Measurements from ENCODE around the gene PRDX5. TPM values are rescaled to one million over a fixed set of nuclear protein-coding genes. Genes with fewer than 3 reads are reported as not detected.

The PRDX5 gene
- total RNA-seq, 4 donors from 2014 or later = 179 to 260 (median 181) TPM

DNA sequence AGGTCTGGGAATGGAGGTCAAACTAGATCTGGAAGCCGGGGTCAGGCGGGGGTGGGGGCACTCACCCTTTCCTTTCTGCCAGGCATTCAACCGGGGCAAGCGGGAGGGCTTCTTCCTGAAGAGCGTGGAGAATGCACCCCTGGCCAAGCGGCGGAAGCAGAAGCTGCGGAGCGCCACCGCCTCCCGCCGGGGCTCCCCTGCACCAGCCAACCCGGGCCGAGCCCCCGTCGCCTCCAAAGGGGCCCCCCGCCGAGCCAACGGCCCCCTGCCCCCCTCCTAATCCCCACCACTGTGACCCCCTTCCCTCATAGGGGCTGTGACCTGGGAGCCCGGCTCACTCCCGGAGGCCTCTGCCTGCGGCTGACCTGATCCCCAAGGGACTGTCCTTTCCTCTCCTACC, 53.3 kb downstream of the PRDX5 start:
- Histone ChIP-seq H3K27ac (no peak overlapping the region), H3K9me3 (no peaks in the 10 kb centered on the region), H3K36me3 (peaks cover 0 to 56% of the 10 kb centered on the region in 2 donors), H3K27me3 (no peaks in the 10 kb centered on the region), H3K4me3 (no peak overlapping the region), H3K4me1 (no peaks in the 10 kb centered on the region)
- ATAC-seq = no peak
- TF ChIP-seq, protein P1, sequence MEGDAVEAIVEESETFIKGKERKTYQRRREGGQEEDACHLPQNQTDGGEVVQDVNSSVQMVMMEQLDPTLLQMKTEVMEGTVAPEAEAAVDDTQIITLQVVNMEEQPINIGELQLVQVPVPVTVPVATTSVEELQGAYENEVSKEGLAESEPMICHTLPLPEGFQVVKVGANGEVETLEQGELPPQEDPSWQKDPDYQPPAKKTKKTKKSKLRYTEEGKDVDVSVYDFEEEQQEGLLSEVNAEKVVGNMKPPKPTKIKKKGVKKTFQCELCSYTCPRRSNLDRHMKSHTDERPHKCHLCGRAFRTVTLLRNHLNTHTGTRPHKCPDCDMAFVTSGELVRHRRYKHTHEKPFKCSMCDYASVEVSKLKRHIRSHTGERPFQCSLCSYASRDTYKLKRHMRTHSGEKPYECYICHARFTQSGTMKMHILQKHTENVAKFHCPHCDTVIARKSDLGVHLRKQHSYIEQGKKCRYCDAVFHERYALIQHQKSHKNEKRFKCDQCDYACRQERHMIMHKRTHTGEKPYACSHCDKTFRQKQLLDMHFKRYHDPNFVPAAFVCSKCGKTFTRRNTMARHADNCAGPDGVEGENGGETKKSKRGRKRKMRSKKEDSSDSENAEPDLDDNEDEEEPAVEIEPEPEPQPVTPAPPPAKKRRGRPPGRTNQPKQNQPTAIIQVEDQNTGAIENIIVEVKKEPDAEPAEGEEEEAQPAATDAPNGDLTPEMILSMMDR (IDR thresholded peaks at IDR 0.05) = no peak
- no peak for TF ChIP-seq POLR2A (IDR thresholded peaks at IDR 0.05)
- TF ChIP-seq EP300 (IDR thresholded peaks at IDR 0.05) = no peak
- TF ChIP-seq POLR2AphosphoS5 (IDR thresholded peaks at IDR 0.05) = no peak
- WGBS, 2 donors (ENCODE audit: low coverage in 1 of 2) = 80% methylated on average over 2 to 3 of the region's 22 CpGs

Small RNA genes lying within 50 kb of the gene (small RNA-seq; reads per million reads assigned to genes)
- gene MIR1237 (0 to 0.64 (median 0.17) reads per million in 4 donors), gene MIR7155 (0 to 1.2 (median 0.87) reads per million in 4 donors), gene RF00019 (0 reads per million in 4 donors)

Other genes with a start within 250 kb of the PRDX5 start
- 10 to 100 TPM; 26.9 to 56.2 (median 30.4) TPM for gene MACROD1, start 152.0 kb upstream of the PRDX5 start, total RNA-seq
- 100 to 1,000 TPM in 1 of 4 donors, 10 to 100 TPM in 3; 88.6 to 134 (median 94.0) TPM for gene STIP1, start 131.9 kb upstream of the PRDX5 start, total RNA-seq
- 10 to 100 TPM; 14.5 to 28.5 (median 17.0) TPM for gene FERMT3, start 111.4 kb upstream of the PRDX5 start, total RNA-seq
- gene TRPT1, start 91.9 kb upstream of the PRDX5 start, total RNA-seq = 10 to 100 TPM; 41.4 to 59.9 (median 50.3) TPM
- 10 to 100 TPM; 36.8 to 53.7 (median 45.8) TPM for gene NUDT22, start 91.8 kb upstream of the PRDX5 start, total RNA-seq
- gene DNAJC4, start 87.6 kb upstream of the PRDX5 start, total RNA-seq = 10 to 100 TPM in 3 of 4 donors, 1 to 10 TPM in 1; 7.1 to 33.5 (median 28.9) TPM
- gene VEGFB, start 83.5 kb upstream of the PRDX5 start, total RNA-seq = 100 to 1,000 TPM in 2 of 4 donors, 10 to 100 TPM in 2; 49.9 to 152 (median 88.6) TPM
- 10 to 100 TPM; 45.5 to 78.3 (median 58.4) TPM for gene FKBP2, start 77.0 kb upstream of the PRDX5 start, total RNA-seq
- gene PPP1R14B, start 71.2 kb upstream of the PRDX5 start, total RNA-seq = 100 to 1,000 TPM in 1 of 4 donors, 10 to 100 TPM in 3; 37.2 to 123 (median 70.9) TPM
- 10 to 100 TPM; 16.2 to 33.2 (median 25.1) TPM for gene PLCB3, start 66.6 kb upstream of the PRDX5 start, total RNA-seq
- 100 to 1,000 TPM in 3 of 4 donors, 10 to 100 TPM in 1; 97.1 to 156 (median 135) TPM for gene BAD, start 33.5 kb upstream of the PRDX5 start, total RNA-seq
- 10 to 100 TPM; 14.0 to 37.1 (median 27.6) TPM for gene GPR137, start 32.3 kb upstream of the PRDX5 start, total RNA-seq
- gene KCNK4, start 26.8 kb upstream of the PRDX5 start, total RNA-seq = under 1 TPM in 1 of 4 donors, not detected in 3; 0.31 TPM
- not detected for gene CATSPERZ, start 17.8 kb upstream of the PRDX5 start, total RNA-seq
- gene ESRRA, start 12.6 kb upstream of the PRDX5 start, total RNA-seq = 10 to 100 TPM; 39.8 to 77.1 (median 71.2) TPM
- gene TRMT112, start 562 bp upstream of the PRDX5 start, total RNA-seq = 100 to 1,000 TPM; 180 to 267 (median 218) TPM
- 1 to 10 TPM; 7.6 to 9.4 (median 8.5) TPM for gene CCDC88B, start 22.1 kb downstream of the PRDX5 start, total RNA-seq
- gene RPS6KA4, start 41.0 kb downstream of the PRDX5 start, total RNA-seq = 10 to 100 TPM; 21.2 to 44.2 (median 28.3) TPM
- not detected for gene SLC22A11, start 237.8 kb downstream of the PRDX5 start, total RNA-seq